KMS-11 (cell line): ENCODE measurements around the gene GALNT8.

Experiments
- H2AFZ ChIP-seq: fragments of 200-600 bp; sonication (generic); 2 replicates; pipeline ENCODE4 v1.6.1; 2016; ENCODE audit warnings: antibody characterized with exemption, mixed run types, low read depth
- H3K27ac ChIP-seq: fragments of 200-600 bp; sonication (generic); 2 replicates; pipeline ENCODE4 v1.6.1; 2016; ENCODE audit warnings: mild to moderate bottlenecking, mixed run types
- H3K27me3 ChIP-seq: fragments of 200-600 bp; sonication (generic); 2 replicates; pipeline ENCODE4 v1.6.1; 2017; ENCODE audit warnings: mild to moderate bottlenecking, low read depth, mixed run types, moderate library complexity; ENCODE audit not compliant: insufficient read depth
- H3K36me3 ChIP-seq: fragments of 200-600 bp; sonication (generic); 2 replicates; pipeline ENCODE4 v1.6.1; 2017; ENCODE audit warnings: mild to moderate bottlenecking, mixed run types; ENCODE audit not compliant: insufficient read depth
- H3K4me1 ChIP-seq: fragments of 200-600 bp; sonication (generic); 2 replicates; pipeline ENCODE4 v1.6.1; 2016; ENCODE audit warnings: mild to moderate bottlenecking, low read depth, mixed run types; ENCODE audit not compliant: poor library complexity, severe bottlenecking
- H3K4me2 ChIP-seq: fragments of 200-600 bp; sonication (generic); 2 replicates; pipeline ENCODE4 v1.7.0; 2016; ENCODE audit warnings: mild to moderate bottlenecking, mixed run types
- H3K4me3 ChIP-seq: fragments of 200-600 bp; sonication (generic); IDR thresholded peaks from 2 replicates; pipeline ENCODE4 v1.6.1; 2017; ENCODE audit warnings: low read depth, low read length, mixed read lengths; ENCODE audit not compliant: insufficient read depth
- H3K79me2 ChIP-seq: fragments of 200-600 bp; sonication (generic); 2 replicates; pipeline ENCODE4 v1.6.1; 2016; ENCODE audit warnings: low read depth, mixed run types; ENCODE audit not compliant: insufficient read depth
- H3K9ac ChIP-seq: fragments of 200-600 bp; sonication (generic); 2 replicates; pipeline ENCODE4 v1.6.1; 2016; ENCODE audit warnings: mild to moderate bottlenecking, mixed run types
- H4K20me1 ChIP-seq: fragments of 200-600 bp; sonication (generic); 2 replicates; pipeline ENCODE4 v1.6.1; 2016; ENCODE audit warnings: mild to moderate bottlenecking, mixed run types; ENCODE audit not compliant: insufficient read depth
- CTCF ChIP-seq: fragments of 200-600 bp; sonication (generic); conservative IDR thresholded peaks from 2 replicates; pipeline ENCODE4 v1.6.1; 2017; ENCODE audit warnings: low read depth, mild to moderate bottlenecking, antibody characterized with exemption, low read length, moderate library complexity, mixed read lengths

GALNT8 gene

GRCh38 chr12:4796694-4797482, 76.7 kb downstream of the GALNT8 start:
- TF ChIP-seq CTCF = no peak

DNA sequence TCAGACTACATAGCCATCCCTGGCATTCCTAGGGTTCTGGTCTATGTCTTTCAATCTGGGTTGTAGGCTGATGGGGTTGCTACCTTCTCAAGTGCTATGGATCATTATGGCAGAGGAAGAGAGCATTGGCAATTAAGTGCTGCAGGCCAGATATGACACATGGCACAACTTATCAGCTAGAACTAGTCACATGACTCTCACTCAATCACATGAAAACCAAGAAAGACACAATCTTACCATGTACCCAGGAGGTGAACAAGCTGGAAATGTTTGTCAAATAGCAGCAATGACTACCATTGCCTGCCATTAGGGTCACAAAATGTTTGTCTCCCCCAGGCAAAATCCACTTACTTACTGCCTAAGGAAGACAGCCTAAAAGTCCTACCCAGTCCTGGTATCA, 80.4 kb downstream of the GALNT8 start:
- H3K4me3 ChIP-seq = no peak overlapping the region
- no peak overlapping the region for H3K27ac ChIP-seq
- H3K4me2 ChIP-seq = no peak overlapping the region
- no peaks in the 10 kb centered on the region for H3K36me3 ChIP-seq
- H2AFZ ChIP-seq = no peak overlapping the region
- H3K27me3 ChIP-seq = no peaks in the 10 kb centered on the region
- H3K9ac ChIP-seq = no peak overlapping the region
- H3K79me2 ChIP-seq = no peaks in the 10 kb centered on the region
- no peak for TF ChIP-seq CTCF
- H3K4me1 ChIP-seq = no peaks in the 10 kb centered on the region
- no peaks in the 10 kb centered on the region for H4K20me1 ChIP-seq

More at GRCh38 chr12:4796694-4797482, 76.7 kb downstream of the GALNT8 start:
- Histone ChIP-seq H3K4me1 (no peaks in the 10 kb centered on the region), H3K36me3 (no peaks in the 10 kb centered on the region), H3K27ac (no peak overlapping the region), H3K9ac (no peak overlapping the region), H3K27me3 (no peaks in the 10 kb centered on the region), H4K20me1 (no peaks in the 10 kb centered on the region), H3K4me3 (no peak overlapping the region), H2AFZ (no peak overlapping the region), H3K4me2 (no peak overlapping the region), H3K79me2 (no peaks in the 10 kb centered on the region)

- Histone ChIP-seq H3K27ac (no peak overlapping the region), H3K4me1 (no peaks in the 10 kb centered on the region), H4K20me1 (no peaks in the 10 kb centered on the region), H3K4me3 (no peak overlapping the region), H3K9ac (no peak overlapping the region), H2AFZ (no peak overlapping the region), H3K36me3 (no peaks in the 10 kb centered on the region), H3K27me3 (no peaks in the 10 kb centered on the region), H3K79me2 (no peaks in the 10 kb centered on the region), H3K4me2 (no peak overlapping the region)
- TF ChIP-seq CTCF = no peak
These were observed 82.6 kb downstream of the GALNT8 start for GRCh38 chr12:4802841-4803240.

- H3K27me3 ChIP-seq = no peaks in the 10 kb centered on the region
- H3K27ac ChIP-seq = no peak overlapping the region
- H3K36me3 ChIP-seq = no peaks in the 10 kb centered on the region
- H3K4me1 ChIP-seq = no peaks in the 10 kb centered on the region
- no peaks in the 10 kb centered on the region for H3K79me2 ChIP-seq
- H4K20me1 ChIP-seq = no peaks in the 10 kb centered on the region
- H3K9ac ChIP-seq = no peak overlapping the region
- H3K4me2 ChIP-seq = no peak overlapping the region
- no peak overlapping the region for H2AFZ ChIP-seq
- TF ChIP-seq CTCF = no peak
- H3K4me3 ChIP-seq = no peak overlapping the region
These were observed 86.4 kb downstream of the GALNT8 start for GRCh38 chr12:4806439-4807115.
